Ascending aorta (tissue), 2 donors: ENCODE results near the gene SLC25A13. TPM values are rescaled to one million over a fixed set of nuclear protein-coding genes. Genes with fewer than 3 reads are reported as not detected.

Source experiments
- DNase-seq, 2 donors: peaks; one replicate each; pipeline ENCODE4 v3.0.0-alpha.2; 2019; ENCODE audit warnings: low spot score in 2 of 2
- H3K27ac ChIP-seq, 2 donors: fragments of 200-600 bp; sonication (generic); one replicate each; pipeline ENCODE4 v1.5.1; 2016 to 2017; ENCODE audit warnings: mild to moderate bottlenecking in 1 of 2
- H3K27me3 ChIP-seq: fragments of 200-600 bp; sonication (generic); one replicate; pipeline ENCODE4 v1.5.1; 2017
- H3K36me3 ChIP-seq, 2 donors: fragments of 200-600 bp; sonication (generic); one replicate each; pipeline ENCODE4 v1.5.1; 2016
- H3K4me1 ChIP-seq, 2 donors: fragments of 200-600 bp; sonication (generic); one replicate each; pipeline ENCODE4 v1.5.1; 2016 to 2017; ENCODE audit warnings: mild to moderate bottlenecking in 1 of 2
- H3K4me3 ChIP-seq, 2 donors: fragments of 200-600 bp; sonication (generic); one replicate each; pipeline ENCODE4 v1.5.1; 2016 to 2017; ENCODE audit warnings: mild to moderate bottlenecking in 1 of 2
- H3K9me3 ChIP-seq, 2 donors: fragments of 200-600 bp; sonication (generic); one replicate each; pipeline ENCODE4 v1.5.1; 2016
- intact Hi-C: fragments of 100-400 bp; cut with DNase I; formaldehyde crosslinking; loops from one replicate; pipeline ENCODE4 v1.15.1; 2023
- total RNA-seq: library from RNA; depleted of rRNA; stranded (reverse); fragments of >200 nt; gene quantifications from one replicate; pipeline ENCODE4 v1.1.0, GENCODE V29; 2016
- TF ChIP-seq, protein P1 (sequence below), 3 experiments: fragments of 200-600 bp in 2 of 3; fragments of 450-650 bp in 1 of 3; sonication (generic) in 2 of 3; IDR thresholded peaks; one replicate each; pipeline ENCODE4 v1.5.1; 2016 to 2019; ENCODE audit warnings: antibody characterized with exemption in 3 of 3, mild to moderate bottlenecking in 1 of 3, moderate library complexity in 1 of 3

The SLC25A13 gene
- total RNA-seq, 1 donor from 2014 or later = 5.6 TPM

DNA sequence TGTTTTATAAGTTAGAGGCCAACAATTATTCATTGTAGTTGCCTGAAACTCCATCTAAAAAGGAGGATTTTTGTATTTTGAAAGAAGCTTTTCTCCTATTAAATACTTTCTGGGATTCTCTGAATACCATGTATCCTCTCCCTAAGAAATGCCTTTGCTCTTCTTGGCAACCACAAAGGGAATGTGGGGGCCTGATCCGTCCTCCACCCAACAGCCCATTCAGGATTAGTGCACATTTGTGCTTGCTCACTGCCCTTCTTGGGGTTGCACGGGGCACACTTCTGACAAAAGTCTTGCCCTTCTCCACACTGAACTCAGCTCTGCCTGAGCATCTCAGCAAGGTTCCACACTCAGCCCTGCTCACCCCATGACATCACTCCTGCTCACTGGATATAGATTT is 194.2 kb downstream of the SLC25A13 start:
- Histone ChIP-seq H3K4me3 (no peak overlapping the region), H3K27me3 (no peaks in the 10 kb centered on the region), H3K4me1 (no peaks in the 10 kb centered on the region), H3K9me3 (no peaks in the 10 kb centered on the region), H3K36me3 (peaks cover 0 to 10% of the 10 kb centered on the region in 2 donors), H3K27ac (no peak overlapping the region)
- TF ChIP-seq, protein P1, sequence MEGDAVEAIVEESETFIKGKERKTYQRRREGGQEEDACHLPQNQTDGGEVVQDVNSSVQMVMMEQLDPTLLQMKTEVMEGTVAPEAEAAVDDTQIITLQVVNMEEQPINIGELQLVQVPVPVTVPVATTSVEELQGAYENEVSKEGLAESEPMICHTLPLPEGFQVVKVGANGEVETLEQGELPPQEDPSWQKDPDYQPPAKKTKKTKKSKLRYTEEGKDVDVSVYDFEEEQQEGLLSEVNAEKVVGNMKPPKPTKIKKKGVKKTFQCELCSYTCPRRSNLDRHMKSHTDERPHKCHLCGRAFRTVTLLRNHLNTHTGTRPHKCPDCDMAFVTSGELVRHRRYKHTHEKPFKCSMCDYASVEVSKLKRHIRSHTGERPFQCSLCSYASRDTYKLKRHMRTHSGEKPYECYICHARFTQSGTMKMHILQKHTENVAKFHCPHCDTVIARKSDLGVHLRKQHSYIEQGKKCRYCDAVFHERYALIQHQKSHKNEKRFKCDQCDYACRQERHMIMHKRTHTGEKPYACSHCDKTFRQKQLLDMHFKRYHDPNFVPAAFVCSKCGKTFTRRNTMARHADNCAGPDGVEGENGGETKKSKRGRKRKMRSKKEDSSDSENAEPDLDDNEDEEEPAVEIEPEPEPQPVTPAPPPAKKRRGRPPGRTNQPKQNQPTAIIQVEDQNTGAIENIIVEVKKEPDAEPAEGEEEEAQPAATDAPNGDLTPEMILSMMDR (IDR thresholded peaks at IDR 0.05) = no peak
- intact Hi-C loops = no loop called here
- no peak for DNase-seq

DNA sequence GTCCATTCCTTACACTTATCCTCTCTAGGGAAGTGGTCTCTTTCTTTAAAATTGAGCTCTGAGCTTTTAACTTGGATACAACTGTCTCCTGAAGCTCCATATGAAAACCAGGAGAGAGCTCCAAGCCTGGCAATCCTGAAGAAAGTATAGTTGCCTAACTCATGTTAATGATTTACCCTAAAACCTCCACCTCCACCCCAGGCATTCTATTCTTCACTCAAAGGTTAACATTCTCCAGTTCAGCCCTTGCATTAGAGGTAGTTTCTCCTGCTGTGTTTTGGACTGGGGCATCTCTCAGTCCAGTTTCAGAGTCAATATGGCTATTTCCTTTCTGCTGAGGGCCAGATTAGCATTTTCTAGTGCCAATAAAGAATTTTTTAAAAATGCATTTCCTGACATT is 195.5 kb downstream of the SLC25A13 start:
- no peaks in the 10 kb centered on the region for H3K27me3 ChIP-seq
- TF ChIP-seq, protein P1 (IDR thresholded peaks at IDR 0.05) = no peak

DNA sequence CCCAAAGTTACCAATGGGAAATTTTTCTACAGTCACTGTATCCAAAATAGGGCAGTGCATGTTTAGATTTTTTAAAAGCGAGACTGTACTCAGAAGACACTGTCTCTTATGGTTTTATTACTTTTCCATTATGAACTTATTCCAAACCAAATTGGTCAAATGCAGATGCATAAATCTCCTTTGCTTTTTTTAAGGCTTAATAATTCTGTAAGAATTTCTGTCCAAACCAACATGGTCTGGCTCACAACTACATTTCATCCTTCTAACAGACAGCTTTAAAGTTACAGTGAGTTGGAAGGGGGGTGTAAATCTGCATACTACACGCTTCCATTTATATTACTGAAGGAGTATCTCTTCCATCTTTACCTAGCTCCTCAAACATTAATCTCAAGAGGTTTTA is 199.2 kb downstream of the SLC25A13 start:
- Histone ChIP-seq H3K4me1 (no peaks in the 10 kb centered on the region), H3K9me3 (no peaks in the 10 kb centered on the region), H3K4me3 (no peak overlapping the region), H3K36me3 (peaks cover 0 to 12% of the 10 kb centered on the region in 2 donors), H3K27ac (no peak overlapping the region), H3K27me3 (no peaks in the 10 kb centered on the region)
- intact Hi-C loops = no loop called here
- TF ChIP-seq, protein P1 (IDR thresholded peaks at IDR 0.05) = no peak
- DNase-seq = no peak

More for the DNA sequence above, 195.5 kb downstream of the SLC25A13 start:
- H3K27ac ChIP-seq = no peak overlapping the region
- intact Hi-C loops = no loop called here
- H3K9me3 ChIP-seq = no peaks in the 10 kb centered on the region
- no peaks in the 10 kb centered on the region for H3K4me1 ChIP-seq
- peaks cover 5 to 8% of the 10 kb centered on the region in 2 donors for H3K36me3 ChIP-seq
- no peak for DNase-seq
- no peak overlapping the region for H3K4me3 ChIP-seq

DNA sequence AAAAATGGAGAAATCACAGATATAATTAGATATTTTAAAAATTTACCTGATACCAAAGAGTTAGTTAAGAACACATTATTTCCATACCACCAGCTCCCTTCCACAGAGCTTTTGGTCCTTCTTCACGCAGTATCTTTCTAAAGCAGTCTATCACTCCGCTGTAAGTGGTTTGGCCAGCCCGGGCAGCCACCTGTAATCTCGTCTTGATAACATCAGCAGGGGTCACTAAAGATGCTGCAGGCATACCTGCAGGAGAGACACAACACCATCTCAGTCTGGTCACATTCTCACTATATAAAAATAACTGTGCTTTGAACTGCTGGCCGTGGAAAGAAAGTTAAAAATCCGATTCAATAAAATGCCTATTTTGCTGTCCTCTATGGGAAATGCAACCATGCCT is 200.1 kb downstream of the SLC25A13 start:
- intact Hi-C loops = no loop called here
- no peaks in the 10 kb centered on the region for H3K4me1 ChIP-seq
- H3K36me3 ChIP-seq = peaks cover 0 to 12% of the 10 kb centered on the region in 2 donors
- no peak overlapping the region for H3K4me3 ChIP-seq
- no peaks in the 10 kb centered on the region for H3K27me3 ChIP-seq
- H3K27ac ChIP-seq = no peak overlapping the region
- TF ChIP-seq, protein P1 (IDR thresholded peaks at IDR 0.05) = no peak
- no peak for DNase-seq
- no peaks in the 10 kb centered on the region for H3K9me3 ChIP-seq

DNA sequence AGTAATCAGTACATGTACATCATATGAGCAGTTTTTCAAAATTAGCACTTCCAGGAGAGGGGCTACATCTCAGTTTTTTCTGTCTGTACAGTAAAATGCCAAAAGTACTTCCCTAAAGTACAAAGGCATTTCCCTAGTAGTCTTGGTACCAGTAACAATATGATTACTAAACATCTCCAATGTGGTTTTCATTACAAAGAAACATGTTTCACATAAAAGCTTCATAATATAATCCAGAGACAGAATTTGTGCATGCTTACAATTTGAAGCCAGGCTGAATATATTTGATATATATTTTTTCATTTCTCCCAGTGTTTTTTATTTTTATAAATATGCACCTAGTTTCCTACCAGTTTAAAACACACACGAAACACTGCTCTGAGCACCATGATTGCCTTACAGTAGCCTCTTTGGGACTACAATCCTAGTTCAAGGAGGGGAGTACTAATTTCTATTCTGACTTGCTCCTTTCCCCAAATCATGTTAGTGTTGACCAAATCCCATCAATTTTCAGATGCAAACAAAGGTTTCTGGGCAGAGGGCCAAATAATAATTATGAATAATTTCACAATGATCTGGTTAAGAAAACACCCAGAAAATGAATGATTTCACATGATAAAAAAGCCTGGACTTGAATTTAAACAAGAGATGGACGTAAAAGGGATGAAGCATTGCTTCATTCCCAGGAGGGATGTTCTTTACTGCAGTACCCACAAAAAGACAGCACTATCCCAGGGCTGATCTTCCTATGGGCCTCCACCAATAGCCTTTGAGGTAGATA is 201.3 kb downstream of the SLC25A13 start:
- intact Hi-C loops = no loop called here
- DNase-seq = no peak
- H3K9me3 ChIP-seq = no peaks in the 10 kb centered on the region
- TF ChIP-seq, protein P1 (IDR thresholded peaks at IDR 0.05) = no peak
- no peaks in the 10 kb centered on the region for H3K4me1 ChIP-seq
- no peak overlapping the region for H3K27ac ChIP-seq
- peaks cover 0 to 12% of the 10 kb centered on the region in 2 donors for H3K36me3 ChIP-seq
- H3K4me3 ChIP-seq = no peak overlapping the region
- no peaks in the 10 kb centered on the region for H3K27me3 ChIP-seq
